Measurements from ENCODE around the gene CELSR2.

The CELSR2 gene

DNA sequence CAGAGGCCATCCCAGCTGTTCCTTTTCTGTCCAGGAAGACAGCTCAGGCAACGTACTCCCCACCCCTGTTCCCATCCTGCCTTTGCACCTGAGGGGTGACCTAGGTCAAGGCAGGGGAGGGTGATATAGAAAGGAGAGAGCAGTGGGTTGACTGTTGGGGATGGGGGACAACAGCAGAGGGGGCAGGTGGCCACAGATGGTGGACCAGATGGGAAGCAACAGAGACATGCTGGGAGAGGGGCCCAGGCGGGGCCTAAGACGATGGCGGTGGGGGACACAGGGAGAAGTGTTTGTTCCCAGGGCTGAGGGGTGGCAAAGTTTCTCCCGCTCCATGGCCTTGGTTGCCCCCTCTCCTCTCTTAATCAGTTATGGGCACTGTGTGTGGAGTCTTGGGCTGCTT, 6.3 kb downstream of the CELSR2 start:
- H3K4me3 ChIP-seq = no peak overlapping the region

DNA sequence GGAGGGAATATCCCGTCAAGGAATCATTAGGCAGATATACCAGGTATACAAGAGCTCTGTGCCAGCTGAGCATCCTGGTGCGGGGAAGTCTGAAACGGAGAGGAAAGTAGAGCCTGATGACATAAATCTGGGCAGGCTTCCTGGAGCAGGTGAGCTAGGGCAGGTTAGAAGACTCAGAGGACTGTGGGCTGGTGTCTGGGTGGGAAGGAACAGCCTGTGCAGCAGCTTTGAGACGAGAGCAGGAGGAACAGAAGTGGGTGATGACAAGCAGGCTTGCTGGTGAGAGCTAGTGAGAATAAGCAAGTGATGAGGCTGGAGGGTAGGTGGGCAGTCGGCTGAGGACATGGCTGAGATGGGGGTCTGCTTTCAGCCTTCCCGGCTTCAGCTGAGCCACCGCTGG, 6.7 kb downstream of the CELSR2 start:
- H3K27ac ChIP-seq = no peak overlapping the region
- DNase-seq (ENCODE audit: low spot score) = peak; percentile 52
- TF ChIP-seq, protein P1, sequence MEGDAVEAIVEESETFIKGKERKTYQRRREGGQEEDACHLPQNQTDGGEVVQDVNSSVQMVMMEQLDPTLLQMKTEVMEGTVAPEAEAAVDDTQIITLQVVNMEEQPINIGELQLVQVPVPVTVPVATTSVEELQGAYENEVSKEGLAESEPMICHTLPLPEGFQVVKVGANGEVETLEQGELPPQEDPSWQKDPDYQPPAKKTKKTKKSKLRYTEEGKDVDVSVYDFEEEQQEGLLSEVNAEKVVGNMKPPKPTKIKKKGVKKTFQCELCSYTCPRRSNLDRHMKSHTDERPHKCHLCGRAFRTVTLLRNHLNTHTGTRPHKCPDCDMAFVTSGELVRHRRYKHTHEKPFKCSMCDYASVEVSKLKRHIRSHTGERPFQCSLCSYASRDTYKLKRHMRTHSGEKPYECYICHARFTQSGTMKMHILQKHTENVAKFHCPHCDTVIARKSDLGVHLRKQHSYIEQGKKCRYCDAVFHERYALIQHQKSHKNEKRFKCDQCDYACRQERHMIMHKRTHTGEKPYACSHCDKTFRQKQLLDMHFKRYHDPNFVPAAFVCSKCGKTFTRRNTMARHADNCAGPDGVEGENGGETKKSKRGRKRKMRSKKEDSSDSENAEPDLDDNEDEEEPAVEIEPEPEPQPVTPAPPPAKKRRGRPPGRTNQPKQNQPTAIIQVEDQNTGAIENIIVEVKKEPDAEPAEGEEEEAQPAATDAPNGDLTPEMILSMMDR (IDR thresholded peaks at IDR 0.05) = no peak
- H3K4me3 ChIP-seq = no peak overlapping the region

More for the DNA sequence above, 6.3 kb downstream of the CELSR2 start:
- no peak overlapping the region for H3K27ac ChIP-seq
- TF ChIP-seq, protein P1 (IDR thresholded peaks at IDR 0.05) = no peak
- DNase-seq (ENCODE audit: low spot score) = peak; percentile 71

DNA sequence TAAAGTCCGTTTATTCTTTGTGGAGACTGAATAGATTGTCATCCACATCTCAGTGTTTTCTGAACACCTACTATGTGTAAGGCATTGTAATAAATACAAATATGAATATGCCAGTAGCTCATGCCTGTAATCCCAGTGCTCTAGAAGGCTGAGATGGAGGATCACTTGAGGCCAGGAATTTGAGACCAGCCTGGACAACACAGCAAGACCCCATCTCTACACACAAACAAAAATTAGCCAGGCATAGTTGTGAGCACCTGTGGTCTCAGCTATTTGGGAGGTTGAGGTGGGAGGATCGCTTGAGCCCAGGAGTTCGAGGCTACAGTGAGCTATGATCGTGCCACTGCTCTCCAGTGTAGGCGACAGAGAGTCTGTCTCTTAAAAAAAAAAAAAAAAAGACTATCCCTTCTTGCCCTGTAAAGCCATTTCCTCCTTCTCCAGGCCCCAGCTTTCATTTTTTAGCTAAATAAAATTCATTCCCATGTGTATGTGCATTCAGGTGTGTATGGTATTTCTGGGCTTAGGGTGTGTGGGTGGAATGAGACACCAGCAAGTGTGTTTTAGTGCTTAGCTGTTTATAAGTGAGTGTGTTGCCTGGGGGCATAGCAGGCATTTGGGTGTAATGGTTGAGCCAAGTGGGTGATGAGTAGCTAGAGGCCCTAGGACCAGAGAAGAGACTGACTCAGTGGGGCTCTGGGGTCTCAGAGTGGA, 7.8 kb downstream of the CELSR2 start:
- no peak for DNase-seq (ENCODE audit: low spot score)
- Histone ChIP-seq H3K4me3 (no peak overlapping the region), H3K27ac (no peak overlapping the region)
- TF ChIP-seq, protein P1 (IDR thresholded peaks at IDR 0.05) = no peak

DNA sequence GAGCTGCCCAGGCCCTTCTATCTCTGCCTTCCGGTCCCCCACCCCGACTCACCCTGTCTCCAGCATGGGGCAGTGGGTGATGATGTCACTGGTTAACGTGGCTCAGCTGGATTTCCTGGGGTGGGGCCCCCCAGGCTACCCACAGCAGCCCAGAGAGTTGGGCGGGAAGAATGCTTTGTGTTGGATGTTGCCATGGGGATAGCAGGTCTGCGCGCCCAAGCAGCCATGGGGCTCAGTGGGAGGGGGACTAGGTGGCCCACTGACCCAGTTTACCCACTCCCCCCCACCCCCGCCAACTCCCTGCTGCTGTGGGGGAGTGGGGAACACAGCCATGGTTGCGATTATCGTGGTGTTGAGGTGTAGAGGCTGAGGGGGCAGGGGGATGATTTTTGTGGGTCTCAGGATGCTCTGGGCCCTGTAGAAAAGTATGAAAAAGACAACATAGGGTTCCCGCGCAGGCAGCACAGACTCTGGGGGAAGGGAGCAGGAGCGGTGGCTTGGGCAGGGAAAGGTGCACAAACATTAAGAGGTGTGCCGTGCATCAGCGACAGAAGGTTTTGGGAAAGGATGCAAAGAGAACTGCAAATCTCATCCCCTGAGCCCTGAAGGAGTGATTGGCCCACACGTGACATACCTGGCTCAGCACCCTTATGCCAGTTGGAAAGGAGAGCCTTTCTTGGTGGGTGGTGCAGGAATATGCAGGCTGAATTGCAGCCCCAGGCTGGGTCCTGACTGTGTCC, 8.5 kb downstream of the CELSR2 start:
- no peak overlapping the region for H3K4me3 ChIP-seq
- DNase-seq (ENCODE audit: low spot score) = no peak
- TF ChIP-seq, protein P1 (IDR thresholded peaks at IDR 0.05) = no peak
- H3K27ac ChIP-seq = no peak overlapping the region

DNA sequence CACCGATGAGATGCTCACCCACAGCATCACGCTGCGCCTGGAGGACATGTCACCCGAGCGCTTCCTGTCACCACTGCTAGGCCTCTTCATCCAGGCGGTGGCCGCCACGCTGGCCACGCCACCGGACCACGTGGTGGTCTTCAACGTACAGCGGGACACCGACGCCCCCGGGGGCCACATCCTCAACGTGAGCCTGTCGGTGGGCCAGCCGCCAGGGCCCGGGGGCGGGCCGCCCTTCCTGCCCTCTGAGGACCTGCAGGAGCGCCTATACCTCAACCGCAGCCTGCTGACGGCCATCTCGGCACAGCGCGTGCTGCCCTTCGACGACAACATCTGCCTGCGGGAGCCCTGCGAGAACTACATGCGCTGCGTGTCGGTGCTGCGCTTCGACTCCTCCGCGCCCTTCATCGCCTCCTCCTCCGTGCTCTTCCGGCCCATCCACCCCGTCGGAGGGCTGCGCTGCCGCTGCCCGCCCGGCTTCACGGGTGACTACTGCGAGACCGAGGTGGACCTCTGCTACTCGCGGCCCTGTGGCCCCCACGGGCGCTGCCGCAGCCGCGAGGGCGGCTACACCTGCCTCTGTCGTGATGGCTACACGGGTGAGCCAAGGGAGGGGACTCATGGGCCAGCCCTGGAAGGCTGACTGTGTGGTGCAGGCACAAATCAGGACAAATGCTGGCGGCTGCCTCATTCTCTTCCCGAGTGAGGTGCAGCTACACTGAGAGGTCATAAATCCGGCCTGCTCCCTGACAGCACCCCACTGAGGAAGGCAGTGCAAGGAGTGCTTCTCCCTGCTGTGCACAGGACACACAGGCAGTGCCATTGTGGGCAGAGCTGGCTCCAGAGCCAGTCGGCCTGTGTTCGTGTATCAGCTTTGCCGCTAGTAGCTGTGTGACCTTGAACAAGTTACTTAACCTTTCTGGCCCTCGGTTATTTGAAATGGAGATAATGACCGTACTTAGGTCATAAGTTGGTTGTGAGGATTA, 9.4 kb downstream of the CELSR2 start:
- no peak for DNase-seq (ENCODE audit: low spot score)
- Histone ChIP-seq H3K27ac (no peak overlapping the region), H3K4me3 (no peak overlapping the region)

More for the DNA sequence above, 9.4 kb downstream of the CELSR2 start:
- TF ChIP-seq, protein P1 (IDR thresholded peaks at IDR 0.05) = no peak

Data from coronary artery (tissue), 2 donors.